Glomerular endothelial cell (primary cell): ENCODE measurements around the gene RHBDD3. TPM values are rescaled to one million over a fixed set of nuclear protein-coding genes. Genes with fewer than 3 reads are reported as not detected.

ENCODE experiments used
- DNase-seq: peaks from one replicate; pipeline ENCODE4 v3.0.0-alpha.2; 2011; ENCODE audit warnings: low read depth, low spot score; ENCODE audit errors: extremely low read depth
- total RNA-seq: library from RNA; depleted of rRNA; stranded (reverse); fragments of >200 nt; gene quantifications from 2 replicates; pipeline ENCODE4 v1.2.3, GENCODE V29; 2015

Gene RHBDD3
- total RNA-seq = 43.1 and 45.6 TPM in 2 replicates

DNA sequence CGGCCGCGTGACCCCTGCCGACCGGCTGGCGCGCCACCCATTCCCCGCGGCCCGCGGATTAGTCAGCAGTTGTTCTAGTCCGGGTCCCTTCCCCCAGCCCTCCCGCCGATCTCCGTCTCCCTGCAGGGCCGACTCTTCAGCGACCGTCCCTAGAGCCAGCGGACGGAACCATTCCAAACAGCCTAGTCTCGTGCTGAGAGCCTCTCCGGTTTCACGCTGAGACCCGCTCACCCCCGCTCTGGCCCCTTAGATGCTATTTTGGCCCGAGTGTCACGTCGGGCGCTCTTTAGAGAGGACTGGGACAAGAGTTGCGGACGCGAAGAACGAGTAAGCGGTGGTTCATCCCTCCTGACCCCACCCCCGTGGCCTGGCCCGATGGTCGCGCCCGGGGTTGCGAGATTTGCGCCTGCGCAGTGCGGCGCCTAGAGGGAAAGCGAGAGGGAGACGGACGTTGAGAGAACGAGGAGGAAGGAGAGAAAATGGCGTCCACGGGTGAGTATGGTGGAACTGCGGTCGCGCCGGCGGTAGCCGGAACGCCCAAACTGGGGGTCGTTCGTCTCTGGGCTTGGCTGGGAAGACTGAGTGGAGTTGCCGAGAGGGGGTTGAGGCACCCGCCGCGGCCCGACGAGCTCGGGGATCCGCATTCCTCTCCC lies at the start of gene RHBDD3, which contains the start of gene EWSR1:
Gene RHBDD3 (minus strand): TSS at position 124 of the 653 bp plus-strand sequence. CDS start 2,355 bp downstream, outside the sequence.
Gene EWSR1 (plus strand): TSS at position 411 of the 653 bp plus-strand sequence. CDS start 69 bp downstream, at position 480.
- peak; percentile 86 for DNase-seq

DNA sequence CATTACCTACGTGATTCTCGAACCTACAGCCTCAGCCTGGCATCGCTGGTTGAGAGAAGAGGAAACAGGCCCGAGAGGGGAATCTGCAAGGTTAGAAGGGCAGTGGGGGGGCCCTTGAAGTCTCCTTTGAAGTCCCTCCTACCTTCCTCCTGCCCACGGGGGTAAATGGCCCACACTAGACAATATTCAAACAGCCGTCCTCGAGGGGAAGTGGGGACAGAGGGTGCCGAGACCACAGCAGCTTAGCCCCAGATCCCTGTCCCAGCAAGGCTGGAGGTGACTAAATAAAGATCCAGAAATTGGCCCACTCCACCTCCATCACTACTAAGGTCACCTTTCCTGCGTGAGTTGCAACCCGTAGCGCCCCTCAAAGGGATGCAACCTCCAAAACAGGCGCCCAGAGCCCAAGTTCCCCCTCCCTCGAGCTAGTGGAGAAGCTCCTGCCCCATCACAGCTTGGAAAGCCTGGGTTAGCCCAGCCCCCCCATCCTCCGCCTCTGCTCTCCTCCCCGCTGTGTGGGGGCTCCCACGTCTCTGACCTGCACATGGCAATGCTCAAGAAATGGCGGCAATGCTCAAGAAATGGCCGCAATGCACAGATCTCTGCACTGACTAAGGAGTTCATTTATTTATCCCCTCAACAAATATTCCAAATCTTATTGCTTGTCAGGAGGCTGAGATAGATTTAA lies 48.5 kb upstream of the RHBDD3 start:
- no peak for DNase-seq

GRCh38 chr22:29315286-29316140 lies 47.7 kb upstream of the RHBDD3 start, which contains the start of gene RASL10A:
Gene RASL10A, minus strand, starts transcription at chr22:29315697. Its CDS starts 451 bp downstream, at chr22:29315246.
- no peak for DNase-seq

DNA sequence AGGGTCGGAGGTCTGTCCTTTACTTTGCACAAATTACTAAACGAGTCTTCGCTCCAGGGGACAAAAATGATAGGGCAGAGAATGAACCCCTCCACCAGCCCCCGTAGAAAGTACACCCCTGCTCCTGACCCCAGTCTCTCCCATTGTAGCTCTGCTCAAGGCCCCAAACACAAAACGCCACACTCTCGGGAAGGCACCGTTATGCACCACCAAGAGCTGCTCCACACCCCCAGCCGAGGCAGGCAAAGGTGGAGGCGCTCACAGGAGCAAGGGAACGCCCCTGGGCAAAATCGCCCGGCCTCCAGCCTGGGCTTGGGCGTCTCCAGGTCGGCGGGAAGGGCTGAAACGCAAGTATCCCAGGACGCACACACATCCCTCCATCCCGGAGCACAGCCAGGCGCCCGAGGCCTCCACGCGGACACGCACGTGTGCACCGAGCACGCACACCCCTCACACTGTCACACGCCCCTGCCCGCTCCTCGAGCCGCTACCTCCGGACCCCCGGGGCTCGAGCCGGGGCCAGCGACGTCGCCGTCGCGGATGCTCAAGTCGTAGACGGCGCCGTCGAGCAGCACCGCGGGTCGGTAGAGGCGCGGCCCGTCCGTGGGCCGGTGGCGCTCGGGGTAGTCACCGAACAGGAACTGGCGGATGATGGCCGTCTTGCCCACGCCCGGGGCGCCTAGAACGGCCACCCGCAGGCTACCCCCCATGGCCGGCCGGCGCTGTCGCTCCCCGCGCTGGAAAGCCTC lies 46.9 kb upstream of the RHBDD3 start:
- DNase-seq = no peak

DNA sequence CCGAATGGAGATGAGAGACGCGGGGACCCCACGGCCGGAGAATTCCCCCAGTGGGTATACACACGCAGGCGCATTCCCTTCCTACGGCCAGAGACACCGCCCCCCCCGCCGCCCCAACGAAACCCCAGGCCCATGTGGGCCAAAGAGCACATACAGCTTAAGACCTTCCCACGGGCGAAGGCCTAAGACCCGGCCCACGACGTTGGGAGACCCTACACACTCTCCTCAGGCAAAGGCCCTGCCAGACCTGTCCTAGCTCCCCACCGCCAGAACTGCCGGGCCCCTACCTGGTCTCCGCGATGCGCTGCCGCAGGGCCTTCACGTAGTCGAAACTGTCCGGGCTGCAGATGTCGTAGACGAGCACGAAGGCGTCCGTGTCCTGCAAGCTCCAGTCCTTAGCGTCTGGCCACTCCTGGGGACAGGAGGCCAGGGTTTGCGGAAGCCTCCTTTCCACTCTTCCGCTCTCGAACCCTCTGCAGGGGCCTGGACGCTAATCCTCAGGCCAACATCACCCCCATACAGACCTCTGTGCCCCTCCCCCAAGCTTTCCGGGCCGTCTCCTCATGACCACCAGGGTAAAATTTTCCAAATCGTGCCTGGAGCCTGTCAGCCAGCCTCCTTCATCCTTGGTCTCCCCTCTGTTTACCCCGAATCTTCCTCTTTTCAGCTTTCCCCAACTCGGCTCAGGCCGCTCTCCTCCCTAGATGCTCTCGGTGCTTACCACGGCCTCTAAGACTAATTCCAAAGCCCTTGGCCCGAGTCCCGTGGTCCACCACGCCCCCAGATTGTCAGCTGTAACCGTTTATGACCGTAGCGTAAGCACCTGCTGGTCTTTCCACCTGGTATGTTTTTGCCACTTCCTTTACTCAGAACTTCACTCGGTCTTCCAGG lies 46.0 kb upstream of the RHBDD3 start:
- no peak for DNase-seq

GRCh38 chr22:29313126-29313575 lies 45.4 kb upstream of the RHBDD3 start:
- no peak for DNase-seq

- no peak for DNase-seq
These were observed 44.7 kb upstream of the RHBDD3 start for GRCh38 chr22:29312218-29313125.

- no peak for DNase-seq
These were observed 43.9 kb upstream of the RHBDD3 start for GRCh38 chr22:29311464-29312217.

GRCh38 chr22:29310863-29311339 lies 43.1 kb upstream of the RHBDD3 start:
- DNase-seq = peak; percentile 68

DNA sequence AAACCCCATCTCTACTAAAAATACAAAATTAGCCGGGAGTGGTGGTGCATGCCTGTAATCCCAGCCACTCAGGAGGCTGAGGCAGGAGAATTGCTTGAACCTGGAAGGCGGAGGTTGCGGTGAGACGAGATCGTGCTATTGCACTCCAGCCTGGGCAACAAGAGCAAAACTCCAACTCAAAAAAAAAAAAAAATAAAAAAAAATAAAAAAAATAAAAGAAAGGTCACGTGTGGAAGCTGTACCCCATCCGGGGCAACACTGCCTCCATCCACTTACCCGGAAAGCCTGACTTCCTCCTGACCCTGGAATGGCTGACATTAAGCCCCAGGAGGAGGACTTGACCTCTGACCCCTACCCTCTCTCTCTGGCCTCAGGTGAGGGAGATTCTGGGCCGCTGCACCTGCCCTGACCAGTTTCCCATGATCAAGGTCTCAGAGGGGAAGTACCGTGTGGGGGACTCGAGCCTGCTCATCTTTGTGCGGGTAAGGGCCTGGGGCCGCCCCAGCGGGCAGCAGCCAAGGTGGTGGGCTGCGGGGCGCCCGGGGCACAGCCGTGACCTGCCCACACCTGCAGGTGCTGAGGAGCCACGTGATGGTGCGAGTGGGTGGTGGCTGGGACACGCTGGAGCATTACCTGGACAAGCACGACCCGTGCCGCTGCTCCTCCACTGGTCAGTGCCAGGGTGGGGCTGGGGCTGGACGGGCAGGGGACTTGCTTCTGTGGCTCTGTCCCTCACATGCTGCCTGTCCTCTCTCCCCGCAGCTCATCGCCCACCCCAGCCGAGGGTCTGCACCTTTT lies 42.5 kb upstream of the RHBDD3 start:
- no peak for DNase-seq

- DNase-seq = no peak
These were observed 41.7 kb upstream of the RHBDD3 start for GRCh38 chr22:29309332-29310064.

DNA sequence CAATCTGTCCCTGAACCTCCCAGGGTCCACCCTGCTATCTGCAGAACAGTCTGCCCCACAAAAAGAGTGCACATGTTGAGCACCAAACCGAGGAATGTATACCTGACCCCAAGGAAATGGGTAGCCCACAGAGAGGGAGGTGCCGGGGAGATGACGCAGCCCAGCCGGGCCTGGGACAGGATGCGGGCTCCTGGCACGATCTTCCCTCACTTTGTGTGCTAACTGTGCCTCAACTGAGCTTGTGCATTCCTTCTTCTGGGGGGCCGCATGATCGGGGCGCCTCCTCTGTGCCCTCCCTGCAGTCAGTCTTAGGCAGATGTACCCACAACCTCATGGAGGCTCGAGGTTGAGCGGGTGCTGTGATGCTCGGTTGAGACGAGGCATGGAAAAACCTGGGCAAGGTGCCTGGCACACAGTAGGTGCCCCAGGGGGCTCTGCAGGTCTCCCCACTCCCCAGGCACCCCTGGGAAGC lies 41.0 kb upstream of the RHBDD3 start:
- DNase-seq = no peak

GRCh38 chr22:29308148-29308790 lies 40.5 kb upstream of the RHBDD3 start:
- no peak for DNase-seq

DNA sequence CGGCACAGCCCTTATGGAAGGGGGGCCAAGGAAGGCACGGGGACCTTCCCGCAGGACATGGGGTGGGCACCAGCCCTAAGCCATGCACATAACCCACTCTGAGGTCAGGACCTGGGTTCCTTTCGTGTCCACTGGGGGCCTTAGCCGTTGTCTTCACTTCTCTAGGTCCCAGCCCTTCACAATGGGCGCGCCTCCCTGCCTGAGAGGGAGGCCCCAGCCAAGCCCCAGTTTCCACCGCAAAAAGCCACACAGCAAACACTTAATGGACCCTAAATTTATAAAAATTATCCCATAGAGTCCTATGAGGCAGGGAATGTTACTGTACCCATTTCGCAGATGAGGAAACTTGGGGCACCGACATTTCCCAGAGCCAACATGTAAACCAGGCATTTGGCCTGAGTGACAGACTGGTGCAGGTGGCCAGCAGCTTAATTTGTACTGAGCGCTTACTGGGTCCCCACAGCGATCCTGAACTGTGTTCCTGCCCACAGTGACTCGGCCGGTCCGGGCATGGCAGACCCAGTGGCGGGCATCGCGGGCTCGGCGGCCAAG lies 39.9 kb upstream of the RHBDD3 start:
- DNase-seq = no peak
